Sigmoid colon (tissue), 4 donors: ENCODE results near the gene TSHB.

Source experiments
- CTCF ChIP-seq, 4 experiments: fragments of 450-650 bp in 3 of 4; fragments of 200-600 bp in 1 of 4; IDR thresholded peaks; one replicate each; pipeline ENCODE4 v1.5.1; 2016 to 2019; ENCODE audit warnings: antibody characterized with exemption in 4 of 4, mild to moderate bottlenecking in 3 of 4, moderate library complexity in 2 of 4
- POLR2A ChIP-seq, 2 donors: fragments of 450-650 bp; IDR thresholded peaks; one replicate each; pipeline ENCODE4 v1.6.1; 2016; ENCODE audit warnings: antibody characterized with exemption in 2 of 2, mild to moderate bottlenecking in 2 of 2, moderate library complexity in 2 of 2
- POLR2AphosphoS5 ChIP-seq, 4 donors: sonication (generic); formaldehyde crosslinking; IDR thresholded peaks; one replicate each; pipeline ENCODE4 v1.6.1; 2017; ENCODE audit warnings: antibody characterized with exemption in 4 of 4

- TF ChIP-seq CTCF (IDR thresholded peaks at IDR 0.05), result no peak
- no peak for TF ChIP-seq POLR2A (IDR thresholded peaks at IDR 0.05)
- no peak for TF ChIP-seq POLR2AphosphoS5 (IDR thresholded peaks at IDR 0.05)
These were observed 47.8 kb downstream of the TSHB start for GRCh38 chr1:115077286-115077983.
